ENCODE data around the gene TEKT3. TPM values are rescaled to one million over a fixed set of nuclear protein-coding genes. Genes with fewer than 3 reads are reported as not detected.

TEKT3 gene
- total RNA-seq, 2 experiments from 2014 or later: not detected

GRCh38 chr17:15371376-15372130, 30.2 kb upstream of the TEKT3 start:
- ChIA-PET CTCF (no interaction called here), POLR2A (no interaction called here)
- Mint-ChIP-seq H3K9me3 (ENCODE audit: insufficient read depth) (no peaks in the 10 kb centered on the region), H3K4me1 (ENCODE audit: low read depth) (no peaks in the 10 kb centered on the region), H3K4me3 (no peak overlapping the region), H3K27ac (no peak overlapping the region), H3K27me3 (ENCODE audit: low read depth) (peaks cover 6% of the 10 kb centered on the region), H3K36me3 (ENCODE audit: low read depth) (no peaks in the 10 kb centered on the region)
- no peak for DNase-seq
- no peak for ATAC-seq

GRCh38 chr17:15368600-15368999, 27.2 kb upstream of the TEKT3 start:
- ATAC-seq (no peak), DNase-seq (no peak)
- H3K9me3 Mint-ChIP-seq (ENCODE audit: insufficient read depth): no peaks in the 10 kb centered on the region
- no peak overlapping the region for H3K4me3 Mint-ChIP-seq
- no peaks in the 10 kb centered on the region for H3K36me3 Mint-ChIP-seq (ENCODE audit: low read depth)
- no peaks in the 10 kb centered on the region for H3K4me1 Mint-ChIP-seq (ENCODE audit: low read depth)
- ChIA-PET POLR2A (no interaction called here), CTCF (no interaction called here)
- H3K27me3 Mint-ChIP-seq (ENCODE audit: low read depth): peaks cover 6% of the 10 kb centered on the region
- H3K27ac Mint-ChIP-seq: no peak overlapping the region

GRCh38 chr17:15366026-15366425, 24.6 kb upstream of the TEKT3 start:
- H3K27ac Mint-ChIP-seq: no peak overlapping the region
- no peaks in the 10 kb centered on the region for H3K4me1 Mint-ChIP-seq (ENCODE audit: low read depth)
- H3K9me3 Mint-ChIP-seq (ENCODE audit: insufficient read depth): no peaks in the 10 kb centered on the region
- no peak for ATAC-seq
- no peak overlapping the region for H3K4me3 Mint-ChIP-seq
- ChIA-PET POLR2A (no interaction called here), CTCF (no interaction called here)
- no peaks in the 10 kb centered on the region for H3K36me3 Mint-ChIP-seq (ENCODE audit: low read depth)
- no peak for DNase-seq
- H3K27me3 Mint-ChIP-seq (ENCODE audit: low read depth): peaks cover 6% of the 10 kb centered on the region

- Mint-ChIP-seq H3K4me1 (ENCODE audit: low read depth) (no peaks in the 10 kb centered on the region), H3K36me3 (ENCODE audit: low read depth) (no peaks in the 10 kb centered on the region), H3K9me3 (ENCODE audit: insufficient read depth) (no peaks in the 10 kb centered on the region), H3K27ac (no peak overlapping the region), H3K4me3 (no peak overlapping the region), H3K27me3 (ENCODE audit: low read depth) (peaks cover 2% of the 10 kb centered on the region)
- CTCF ChIA-PET: no interaction called here
- POLR2A ChIA-PET: no interaction called here
- no peak for DNase-seq
- ATAC-seq: no peak
Observed at GRCh38 chr17:15364615-15365014, 23.2 kb upstream of the TEKT3 start.

- H3K4me1 Mint-ChIP-seq (ENCODE audit: low read depth): no peaks in the 10 kb centered on the region
- ATAC-seq: no peak
- no peak overlapping the region for H3K27ac Mint-ChIP-seq
- no peaks in the 10 kb centered on the region for H3K36me3 Mint-ChIP-seq (ENCODE audit: low read depth)
- H3K4me3 Mint-ChIP-seq: no peak overlapping the region
- DNase-seq: no peak
- ChIA-PET POLR2A (no interaction called here), CTCF (no interaction called here)
- no peaks in the 10 kb centered on the region for H3K27me3 Mint-ChIP-seq (ENCODE audit: low read depth)
- no peaks in the 10 kb centered on the region for H3K9me3 Mint-ChIP-seq (ENCODE audit: insufficient read depth)
Observed at GRCh38 chr17:15363702-15364101, 22.3 kb upstream of the TEKT3 start.

GRCh38 chr17:15361592-15361991, 20.2 kb upstream of the TEKT3 start:
- no peak overlapping the region for H3K27ac Mint-ChIP-seq
- DNase-seq (no peak), ATAC-seq (no peak)
- H3K27me3 Mint-ChIP-seq (ENCODE audit: low read depth): peaks cover 6% of the 10 kb centered on the region
- H3K9me3 Mint-ChIP-seq (ENCODE audit: insufficient read depth): no peaks in the 10 kb centered on the region
- ChIA-PET CTCF (no interaction called here), POLR2A (no interaction called here)
- H3K4me3 Mint-ChIP-seq: no peak overlapping the region
- no peaks in the 10 kb centered on the region for H3K36me3 Mint-ChIP-seq (ENCODE audit: low read depth)
- H3K4me1 Mint-ChIP-seq (ENCODE audit: low read depth): no peaks in the 10 kb centered on the region

GRCh38 chr17:15361151-15361550, 19.8 kb upstream of the TEKT3 start:
- ChIA-PET CTCF (no interaction called here), POLR2A (no interaction called here)
- H3K4me3 Mint-ChIP-seq: no peak overlapping the region
- H3K9me3 Mint-ChIP-seq (ENCODE audit: insufficient read depth): no peaks in the 10 kb centered on the region
- ATAC-seq: no peak
- no peaks in the 10 kb centered on the region for H3K4me1 Mint-ChIP-seq (ENCODE audit: low read depth)
- peaks cover 6% of the 10 kb centered on the region for H3K27me3 Mint-ChIP-seq (ENCODE audit: low read depth)
- no peak overlapping the region for H3K27ac Mint-ChIP-seq
- DNase-seq: no peak
- H3K36me3 Mint-ChIP-seq (ENCODE audit: low read depth): no peaks in the 10 kb centered on the region

GRCh38 chr17:15354256-15354655, 12.9 kb upstream of the TEKT3 start:
- Mint-ChIP-seq H3K4me3 (no peak overlapping the region), H3K27me3 (ENCODE audit: low read depth) (peaks cover 14% of the 10 kb centered on the region), H3K4me1 (ENCODE audit: low read depth) (no peaks in the 10 kb centered on the region), H3K27ac (no peak overlapping the region), H3K36me3 (ENCODE audit: low read depth) (no peaks in the 10 kb centered on the region), H3K9me3 (ENCODE audit: insufficient read depth) (no peaks in the 10 kb centered on the region)
- CTCF ChIA-PET: no interaction called here
- POLR2A ChIA-PET: no interaction called here
- ATAC-seq (no peak), DNase-seq (no peak)

- DNase-seq (no peak), ATAC-seq (no peak)
- ChIA-PET POLR2A (no interaction called here), CTCF (no interaction called here)
- Mint-ChIP-seq H3K9me3 (ENCODE audit: insufficient read depth) (no peaks in the 10 kb centered on the region), H3K36me3 (ENCODE audit: low read depth) (no peaks in the 10 kb centered on the region), H3K27me3 (ENCODE audit: low read depth) (peaks cover 15% of the 10 kb centered on the region), H3K4me1 (ENCODE audit: low read depth) (no peaks in the 10 kb centered on the region), H3K4me3 (no peak overlapping the region), H3K27ac (no peak overlapping the region)
Observed at GRCh38 chr17:15351925-15352324, 10.5 kb upstream of the TEKT3 start.

- no peaks in the 10 kb centered on the region for H3K4me1 Mint-ChIP-seq (ENCODE audit: low read depth)
- no peak for ATAC-seq
- H3K36me3 Mint-ChIP-seq (ENCODE audit: low read depth): no peaks in the 10 kb centered on the region
- ChIA-PET CTCF (no interaction called here), POLR2A (no interaction called here)
- no peak for DNase-seq
- H3K27me3 Mint-ChIP-seq (ENCODE audit: low read depth): peaks cover 16% of the 10 kb centered on the region
- H3K9me3 Mint-ChIP-seq (ENCODE audit: insufficient read depth): no peaks in the 10 kb centered on the region
- no peak overlapping the region for H3K4me3 Mint-ChIP-seq
- no peak overlapping the region for H3K27ac Mint-ChIP-seq
Observed at GRCh38 chr17:15351478-15351840, 10.1 kb upstream of the TEKT3 start.

GRCh38 chr17:15350777-15351477, 9.5 kb upstream of the TEKT3 start:
- ATAC-seq: no peak
- Mint-ChIP-seq H3K27ac (no peak overlapping the region), H3K27me3 (ENCODE audit: low read depth) (peaks cover 16% of the 10 kb centered on the region), H3K4me1 (ENCODE audit: low read depth) (no peaks in the 10 kb centered on the region), H3K36me3 (ENCODE audit: low read depth) (no peaks in the 10 kb centered on the region), H3K9me3 (ENCODE audit: insufficient read depth) (no peaks in the 10 kb centered on the region), H3K4me3 (no peak overlapping the region)
- ChIA-PET CTCF (no interaction called here), POLR2A (no interaction called here)
- DNase-seq: no peak

- Mint-ChIP-seq H3K36me3 (ENCODE audit: low read depth) (no peaks in the 10 kb centered on the region), H3K4me3 (no peak overlapping the region), H3K27ac (no peak overlapping the region), H3K4me1 (ENCODE audit: low read depth) (no peaks in the 10 kb centered on the region), H3K27me3 (ENCODE audit: low read depth) (peaks cover 24% of the 10 kb centered on the region), H3K9me3 (ENCODE audit: insufficient read depth) (no peaks in the 10 kb centered on the region)
- ChIA-PET POLR2A (no interaction called here), CTCF (no interaction called here)
- no peak for ATAC-seq
- no peak for DNase-seq
Observed at GRCh38 chr17:15349119-15349518, 7.7 kb upstream of the TEKT3 start.

GRCh38 chr17:15348021-15348420, 6.6 kb upstream of the TEKT3 start:
- H3K36me3 Mint-ChIP-seq (ENCODE audit: low read depth): no peaks in the 10 kb centered on the region
- H3K27ac Mint-ChIP-seq: no peak overlapping the region
- CTCF ChIA-PET: no interaction called here
- H3K9me3 Mint-ChIP-seq (ENCODE audit: insufficient read depth): no peaks in the 10 kb centered on the region
- no peak overlapping the region for H3K4me3 Mint-ChIP-seq
- POLR2A ChIA-PET: no interaction called here
- peaks cover 32% of the 10 kb centered on the region for H3K27me3 Mint-ChIP-seq (ENCODE audit: low read depth)
- DNase-seq: no peak
- H3K4me1 Mint-ChIP-seq (ENCODE audit: low read depth): no peaks in the 10 kb centered on the region
- ATAC-seq: no peak
